ENCODE data around the gene ARAP1.

- TF ChIP-seq CTCF (IDR thresholded peaks at IDR 0.05) (no peak), POLR2A (IDR thresholded peaks at IDR 0.05) (no peak)
These were observed 65.5 kb downstream of the ARAP1 start for GRCh38 chr11:72686639-72687220.
